Activated CD8-positive, alpha-beta T cell treated with anti-CD3 and anti-CD28 coated beads for 36 hours (primary cell): ENCODE data around the gene RPS24. TPM values are rescaled to one million over a fixed set of nuclear protein-coding genes. Genes with fewer than 3 reads are reported as not detected.

ENCODE experiments used
- ATAC-seq: fragments of 200-7000 bp; cut with Tn5 transposase; one replicate; pipeline ENCODE4 v1.10.0; 2021; ENCODE audit warnings: mild to moderate bottlenecking, moderate library complexity
- CTCF ChIA-PET: fragments of 350-600 bp; sonication (Branson Sonifier 250); formaldehyde crosslinking; loops from one replicate; lab custom pipeline; 2021; ENCODE audit warnings: antibody characterized with exemption; lab: Charles Lee
- POLR2A ChIA-PET: fragments of 350-600 bp; sonication (Branson Sonifier 250); formaldehyde crosslinking; loops from one replicate; lab custom pipeline; 2021; ENCODE audit warnings: antibody characterized with exemption; lab: Charles Lee
- DNase-seq: peaks from one replicate; pipeline ENCODE4 v3.0.0-alpha.2; 2020
- H3K27ac Mint-ChIP-seq: one replicate; pipeline ENCODE4 v1.8.0; 2021; ENCODE audit warnings: mild to moderate bottlenecking, mixed read lengths
- H3K27me3 Mint-ChIP-seq: one replicate; pipeline ENCODE4 v1.8.0; 2021; ENCODE audit warnings: mixed read lengths
- H3K36me3 Mint-ChIP-seq: one replicate; pipeline ENCODE4 v1.8.0; 2021; ENCODE audit warnings: low read depth, mixed read lengths
- H3K4me1 Mint-ChIP-seq: one replicate; pipeline ENCODE4 v1.8.0; 2021; ENCODE audit warnings: low read depth, mixed read lengths
- H3K4me3 Mint-ChIP-seq: one replicate; pipeline ENCODE4 v1.8.0; 2021; ENCODE audit warnings: mild to moderate bottlenecking, moderate library complexity, mixed read lengths
- H3K9me3 Mint-ChIP-seq: one replicate; pipeline ENCODE4 v1.8.0; 2021; ENCODE audit warnings: mixed read lengths
- intact Hi-C: fragments of 100-400 bp; cut with micrococcal nuclease; formaldehyde crosslinking; loops from one replicate; pipeline ENCODE4 v1.10.0; 2022
- total RNA-seq, 2 experiments: library from RNA; stranded (reverse); gene quantifications; one replicate each; pipeline ENCODE4 v1.2.3, GENCODE V29; 2021
- TF ChIP-seq, protein P1 (sequence below): fragments of 200-600 bp; IDR thresholded peaks from one replicate; pipeline ENCODE4 v1.8.0; 2022; ENCODE audit warnings: antibody characterized with exemption, mild to moderate bottlenecking

Gene RPS24
- total RNA-seq, 2 experiments from 2014 or later = 2,061 to 2,067 TPM

DNA sequence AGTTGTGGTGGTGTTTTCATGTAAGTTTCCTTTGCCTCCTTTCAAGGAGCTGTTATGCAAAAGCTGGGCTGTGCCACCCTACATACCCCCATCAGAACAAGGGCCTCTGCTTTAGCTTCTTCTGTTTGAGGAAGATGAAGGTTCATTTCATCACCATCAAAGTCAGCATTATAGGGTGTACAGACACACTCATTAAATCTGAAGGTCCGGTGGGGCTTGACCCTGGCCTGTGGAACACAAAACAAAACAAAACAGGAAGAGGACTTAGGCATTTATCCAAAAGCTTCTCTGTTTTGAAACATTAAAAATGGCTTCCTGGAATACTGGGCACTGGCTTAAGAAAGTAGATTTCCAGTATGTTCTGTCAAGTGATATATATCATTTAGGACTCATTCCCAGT, 20.1 kb upstream of the RPS24 start:
- H3K36me3 Mint-ChIP-seq = peaks cover 42% of the 10 kb centered on the region
- no peak for ATAC-seq

DNA sequence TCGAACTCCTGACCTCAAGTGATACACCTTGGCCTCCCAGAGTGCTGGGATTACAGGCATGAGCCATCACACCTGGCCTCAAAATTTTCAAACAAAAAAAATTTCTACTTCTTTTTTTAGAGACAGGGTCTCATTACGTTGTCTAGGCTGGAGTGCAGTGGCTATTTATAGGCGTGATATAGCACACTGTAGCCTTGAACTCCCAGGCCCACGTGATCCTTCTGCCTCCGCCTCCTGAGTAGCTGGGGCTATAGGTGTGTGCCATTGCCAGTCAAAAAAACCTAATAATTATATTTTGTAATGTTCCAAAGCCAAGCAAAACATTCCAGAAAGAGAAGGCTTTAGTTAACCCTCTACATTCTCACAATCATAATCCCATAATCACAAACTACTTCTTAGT, 18.1 kb upstream of the RPS24 start:
- H3K9me3 Mint-ChIP-seq = no peaks in the 10 kb centered on the region
- POLR2A ChIA-PET = no interaction called here
- ATAC-seq (no peak), DNase-seq (no peak)
- H3K4me1 Mint-ChIP-seq = no peaks in the 10 kb centered on the region
- CTCF ChIA-PET = no interaction called here
- H3K36me3 Mint-ChIP-seq = peaks cover 37% of the 10 kb centered on the region
- intact Hi-C loops = no loop called here
- H3K27ac Mint-ChIP-seq = no peak overlapping the region
- H3K27me3 Mint-ChIP-seq = no peaks in the 10 kb centered on the region
- no peak overlapping the region for H3K4me3 Mint-ChIP-seq
- TF ChIP-seq, protein P1, sequence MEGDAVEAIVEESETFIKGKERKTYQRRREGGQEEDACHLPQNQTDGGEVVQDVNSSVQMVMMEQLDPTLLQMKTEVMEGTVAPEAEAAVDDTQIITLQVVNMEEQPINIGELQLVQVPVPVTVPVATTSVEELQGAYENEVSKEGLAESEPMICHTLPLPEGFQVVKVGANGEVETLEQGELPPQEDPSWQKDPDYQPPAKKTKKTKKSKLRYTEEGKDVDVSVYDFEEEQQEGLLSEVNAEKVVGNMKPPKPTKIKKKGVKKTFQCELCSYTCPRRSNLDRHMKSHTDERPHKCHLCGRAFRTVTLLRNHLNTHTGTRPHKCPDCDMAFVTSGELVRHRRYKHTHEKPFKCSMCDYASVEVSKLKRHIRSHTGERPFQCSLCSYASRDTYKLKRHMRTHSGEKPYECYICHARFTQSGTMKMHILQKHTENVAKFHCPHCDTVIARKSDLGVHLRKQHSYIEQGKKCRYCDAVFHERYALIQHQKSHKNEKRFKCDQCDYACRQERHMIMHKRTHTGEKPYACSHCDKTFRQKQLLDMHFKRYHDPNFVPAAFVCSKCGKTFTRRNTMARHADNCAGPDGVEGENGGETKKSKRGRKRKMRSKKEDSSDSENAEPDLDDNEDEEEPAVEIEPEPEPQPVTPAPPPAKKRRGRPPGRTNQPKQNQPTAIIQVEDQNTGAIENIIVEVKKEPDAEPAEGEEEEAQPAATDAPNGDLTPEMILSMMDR = no peak

More for the DNA sequence above, 20.1 kb upstream of the RPS24 start:
- CTCF ChIA-PET = no interaction called here
- intact Hi-C loops = no loop called here
- Mint-ChIP-seq H3K4me1 (no peaks in the 10 kb centered on the region), H3K27me3 (no peaks in the 10 kb centered on the region), H3K27ac (no peak overlapping the region), H3K4me3 (no peak overlapping the region), H3K9me3 (no peaks in the 10 kb centered on the region)
- DNase-seq = no peak
- TF ChIP-seq, protein P1 = no peak
- POLR2A ChIA-PET = no interaction called here

DNA sequence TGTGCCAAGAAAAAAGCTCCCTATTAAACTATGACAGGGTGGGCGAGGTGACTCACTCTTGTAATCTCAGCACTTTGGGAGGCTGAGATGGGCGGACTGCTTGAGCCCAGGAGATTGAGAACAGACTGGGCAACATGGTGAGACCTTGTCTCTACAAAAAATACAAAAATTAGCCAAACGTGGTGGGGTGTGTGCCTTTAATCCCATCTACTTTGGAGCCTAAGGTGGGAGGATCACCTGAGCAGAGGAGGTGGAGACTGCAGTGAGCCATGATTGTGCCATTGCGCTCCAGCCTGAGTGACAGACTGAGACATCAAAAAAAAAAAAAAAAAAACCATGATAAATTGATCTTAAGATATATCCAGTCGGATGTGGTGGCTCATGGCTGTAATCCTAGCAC, 15.8 kb upstream of the RPS24 start:
- intact Hi-C loops = no loop called here
- TF ChIP-seq, protein P1 = no peak
- Mint-ChIP-seq H3K4me1 (no peaks in the 10 kb centered on the region), H3K27ac (no peak overlapping the region), H3K36me3 (peaks cover 43% of the 10 kb centered on the region), H3K27me3 (no peaks in the 10 kb centered on the region), H3K4me3 (no peak overlapping the region), H3K9me3 (no peaks in the 10 kb centered on the region)
- DNase-seq = no peak
- POLR2A ChIA-PET = interaction anchor here (1.1 kb wide), 1 partner anchor 10 kb away, joined by 3 read pairs; no protein-coding TSS in a partner anchor
- ATAC-seq = no peak
- CTCF ChIA-PET = interaction anchor here (1.4 to 1.6 kb wide), 2 partner anchors 10 to 30 kb away, joined by 3 to 6 read pairs; no protein-coding TSS in a partner anchor

DNA sequence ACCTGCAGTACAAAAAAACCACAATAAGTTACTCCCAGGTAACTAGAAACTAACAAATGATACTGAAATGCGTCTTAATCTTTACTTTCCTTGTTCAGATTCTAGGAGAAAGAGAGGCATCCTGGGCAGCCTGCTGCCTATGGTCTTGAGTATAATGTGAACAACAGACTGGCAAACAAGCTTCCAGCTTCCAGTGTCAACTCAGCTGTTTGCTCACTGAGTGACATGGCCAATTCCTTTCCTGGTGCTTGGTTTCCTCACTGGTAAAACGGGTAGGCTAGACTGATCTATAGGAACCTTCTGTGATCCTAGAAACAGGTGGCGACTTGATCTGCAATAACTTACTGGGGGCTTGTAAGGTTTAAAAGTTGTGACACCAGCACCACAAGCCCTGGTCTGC, 14.4 kb upstream of the RPS24 start:
- POLR2A ChIA-PET = no interaction called here
- TF ChIP-seq, protein P1 = no peak
- Mint-ChIP-seq H3K36me3 (peaks cover 42% of the 10 kb centered on the region), H3K4me1 (no peaks in the 10 kb centered on the region), H3K27me3 (no peaks in the 10 kb centered on the region), H3K27ac (no peak overlapping the region), H3K9me3 (no peaks in the 10 kb centered on the region), H3K4me3 (no peak overlapping the region)
- CTCF ChIA-PET = interaction anchor here (0.9 to 1.6 kb wide), 2 partner anchors 9 to 28 kb away, joined by 4 to 6 read pairs; no protein-coding TSS in a partner anchor
- no peak for DNase-seq
- intact Hi-C loops = no loop called here
- ATAC-seq = no peak

DNA sequence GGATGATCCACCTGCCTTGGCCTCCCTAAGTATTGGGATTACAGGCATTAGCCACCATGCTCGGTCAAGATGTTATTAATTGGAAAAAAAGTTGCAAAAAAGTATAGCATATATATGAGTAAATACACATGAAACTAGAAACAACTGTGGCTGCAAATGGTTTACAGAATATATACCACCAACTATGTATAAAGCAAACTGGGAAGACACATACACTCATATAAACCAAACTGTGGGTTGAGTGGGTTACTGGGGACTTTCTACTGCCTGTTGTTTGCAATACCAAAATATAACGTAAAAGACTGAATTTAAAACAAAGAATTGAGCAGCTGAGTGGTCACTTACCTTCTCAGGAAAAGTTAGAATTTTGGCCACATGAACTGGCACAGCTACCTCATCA, 12.5 kb upstream of the RPS24 start:
- ATAC-seq (no peak), DNase-seq (no peak)
- no peaks in the 10 kb centered on the region for H3K27me3 Mint-ChIP-seq
- ChIA-PET POLR2A (no interaction called here), CTCF (no interaction called here)
- peaks cover 52% of the 10 kb centered on the region for H3K36me3 Mint-ChIP-seq
- H3K4me3 Mint-ChIP-seq = no peak overlapping the region
- no peaks in the 10 kb centered on the region for H3K4me1 Mint-ChIP-seq
- TF ChIP-seq, protein P1 = no peak
- H3K9me3 Mint-ChIP-seq = no peaks in the 10 kb centered on the region
- intact Hi-C loops = no loop called here
- H3K27ac Mint-ChIP-seq = no peak overlapping the region
